ENCODE data around the gene TGDS. TPM values are rescaled to one million over a fixed set of nuclear protein-coding genes. Genes with fewer than 3 reads are reported as not detected.

Gene TGDS
- total RNA-seq, 6 experiments from 2014 or later, result 7.8 to 9.3 (median 8.9) TPM

DNA sequence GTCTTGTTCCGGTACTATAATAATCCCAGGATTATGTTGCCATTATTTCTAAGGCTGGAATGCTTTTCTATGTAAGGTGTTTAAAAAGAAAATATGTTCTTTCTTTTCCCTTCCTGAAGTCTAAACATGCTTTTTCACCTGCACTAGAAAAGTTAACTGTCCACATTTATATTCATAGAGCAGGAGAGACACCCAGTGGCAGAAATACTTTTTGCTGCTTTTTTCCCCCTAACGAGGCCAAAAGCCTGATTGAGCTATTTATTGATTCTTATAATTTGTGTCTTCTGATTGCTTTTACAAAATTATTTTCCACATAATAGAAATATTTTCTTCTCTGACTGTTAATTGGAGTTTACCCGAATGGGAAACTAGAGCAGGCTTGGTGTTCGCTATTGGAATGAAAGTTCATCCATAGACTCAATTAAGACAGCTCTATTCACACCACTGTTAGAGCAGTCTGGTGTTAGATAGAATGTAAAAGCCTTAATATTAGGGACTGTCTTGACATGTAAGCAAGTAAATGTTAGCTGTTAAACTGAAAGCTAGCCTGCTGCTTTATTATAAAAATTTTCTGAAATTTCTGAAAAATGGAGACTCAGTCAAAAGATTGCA lies 21.5 kb upstream of the TGDS start:
- no peak overlapping the region for H3K4me3 Mint-ChIP-seq
- TF ChIP-seq, protein P1, sequence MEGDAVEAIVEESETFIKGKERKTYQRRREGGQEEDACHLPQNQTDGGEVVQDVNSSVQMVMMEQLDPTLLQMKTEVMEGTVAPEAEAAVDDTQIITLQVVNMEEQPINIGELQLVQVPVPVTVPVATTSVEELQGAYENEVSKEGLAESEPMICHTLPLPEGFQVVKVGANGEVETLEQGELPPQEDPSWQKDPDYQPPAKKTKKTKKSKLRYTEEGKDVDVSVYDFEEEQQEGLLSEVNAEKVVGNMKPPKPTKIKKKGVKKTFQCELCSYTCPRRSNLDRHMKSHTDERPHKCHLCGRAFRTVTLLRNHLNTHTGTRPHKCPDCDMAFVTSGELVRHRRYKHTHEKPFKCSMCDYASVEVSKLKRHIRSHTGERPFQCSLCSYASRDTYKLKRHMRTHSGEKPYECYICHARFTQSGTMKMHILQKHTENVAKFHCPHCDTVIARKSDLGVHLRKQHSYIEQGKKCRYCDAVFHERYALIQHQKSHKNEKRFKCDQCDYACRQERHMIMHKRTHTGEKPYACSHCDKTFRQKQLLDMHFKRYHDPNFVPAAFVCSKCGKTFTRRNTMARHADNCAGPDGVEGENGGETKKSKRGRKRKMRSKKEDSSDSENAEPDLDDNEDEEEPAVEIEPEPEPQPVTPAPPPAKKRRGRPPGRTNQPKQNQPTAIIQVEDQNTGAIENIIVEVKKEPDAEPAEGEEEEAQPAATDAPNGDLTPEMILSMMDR (IDR thresholded peaks at IDR 0.05), result peak; percentile 72
- no peaks in the 10 kb centered on the region for H3K9me3 Mint-ChIP-seq
- H3K4me1 Mint-ChIP-seq (ENCODE audit: low read depth), result peaks cover 6% of the 10 kb centered on the region
- DNase-seq, result no peak
- no peaks in the 10 kb centered on the region for H3K36me3 Mint-ChIP-seq (ENCODE audit: low read depth)
- H3K27me3 Mint-ChIP-seq (ENCODE audit: insufficient read depth), result no peaks in the 10 kb centered on the region
- no peak overlapping the region for H3K27ac Mint-ChIP-seq

DNA sequence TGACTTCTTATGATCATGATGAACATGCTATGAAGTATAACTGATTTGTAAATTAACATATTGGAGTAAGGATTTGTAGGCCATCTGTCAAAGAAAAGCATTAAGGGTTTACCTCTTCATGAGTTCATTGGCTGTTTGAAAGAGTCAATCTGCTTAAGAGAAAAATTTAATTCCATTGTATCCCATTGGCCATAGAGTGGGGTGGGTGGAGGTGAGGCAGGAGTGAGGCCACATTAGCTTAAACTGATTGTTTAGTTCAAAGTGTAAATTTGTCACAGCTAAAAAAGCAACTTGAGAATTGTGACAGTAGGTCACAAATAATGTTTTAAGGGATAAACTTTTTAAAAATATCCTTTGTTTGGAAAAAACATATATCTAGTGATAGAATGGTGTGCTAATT lies 17.1 kb upstream of the TGDS start:
- no peaks in the 10 kb centered on the region for H3K9me3 Mint-ChIP-seq
- no peak overlapping the region for H3K27ac Mint-ChIP-seq
- DNase-seq, result no peak
- H3K4me3 Mint-ChIP-seq, result no peak overlapping the region
- no peaks in the 10 kb centered on the region for H3K27me3 Mint-ChIP-seq (ENCODE audit: insufficient read depth)
- H3K4me1 Mint-ChIP-seq (ENCODE audit: low read depth), result peaks cover 6% of the 10 kb centered on the region
- TF ChIP-seq, protein P1 (IDR thresholded peaks at IDR 0.05), result no peak
- peaks cover 13% of the 10 kb centered on the region for H3K36me3 Mint-ChIP-seq (ENCODE audit: low read depth)

DNA sequence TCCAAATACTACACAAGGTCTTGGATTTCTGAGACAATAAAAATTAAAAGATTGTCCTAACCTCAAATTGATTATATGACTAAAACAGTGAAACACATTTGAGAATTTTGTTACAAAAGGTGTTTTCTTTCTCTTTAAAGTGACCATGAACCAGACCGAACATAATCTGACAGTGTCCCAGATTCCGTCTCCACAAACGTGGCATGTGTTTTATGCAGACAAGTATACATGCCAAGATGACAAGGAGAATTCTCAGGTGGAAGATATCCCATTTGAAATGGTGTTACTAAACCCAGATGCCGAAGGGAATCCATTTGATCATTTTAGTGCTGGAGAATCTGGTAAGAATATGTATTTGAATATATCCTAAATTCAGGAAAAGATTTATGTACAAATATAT lies 16.1 kb upstream of the TGDS start:
- no peak for DNase-seq
- Mint-ChIP-seq H3K27ac (no peak overlapping the region), H3K27me3 (ENCODE audit: insufficient read depth) (no peaks in the 10 kb centered on the region), H3K9me3 (no peaks in the 10 kb centered on the region), H3K4me3 (no peak overlapping the region), H3K4me1 (ENCODE audit: low read depth) (peaks cover 16% of the 10 kb centered on the region), H3K36me3 (ENCODE audit: low read depth) (peaks cover 20% of the 10 kb centered on the region)
- TF ChIP-seq, protein P1 (IDR thresholded peaks at IDR 0.05), result no peak

- no peaks in the 10 kb centered on the region for H3K27me3 Mint-ChIP-seq (ENCODE audit: insufficient read depth)
- H3K4me1 Mint-ChIP-seq (ENCODE audit: low read depth), result peaks cover 22% of the 10 kb centered on the region
- no peak for DNase-seq
- H3K27ac Mint-ChIP-seq, result no peak overlapping the region
- H3K4me3 Mint-ChIP-seq, result no peak overlapping the region
- TF ChIP-seq, protein P1 (IDR thresholded peaks at IDR 0.05), result no peak
- H3K9me3 Mint-ChIP-seq, result no peaks in the 10 kb centered on the region
- peaks cover 30% of the 10 kb centered on the region for H3K36me3 Mint-ChIP-seq (ENCODE audit: low read depth)
These were observed 14.5 kb upstream of the TGDS start for GRCh38 chr13:94610475-94610874.

DNA sequence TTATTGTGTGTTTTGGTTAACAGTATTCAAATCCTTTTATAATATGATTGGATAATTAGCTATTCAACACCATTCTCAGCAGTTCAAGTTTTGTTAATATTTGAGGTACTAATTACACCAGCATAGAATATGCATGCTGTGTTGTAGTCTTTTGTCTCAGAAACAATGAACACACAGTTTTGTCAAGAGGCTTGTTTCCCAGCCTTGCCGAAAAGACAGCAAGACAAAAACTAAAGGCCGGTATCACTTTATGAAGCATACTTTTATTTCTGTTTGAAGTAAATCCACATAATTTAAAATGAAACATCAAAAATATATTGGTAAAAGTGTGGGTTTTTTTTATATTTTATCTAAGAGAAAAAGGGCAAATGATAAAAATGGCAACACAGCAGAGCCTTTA lies 13.2 kb upstream of the TGDS start:
- Mint-ChIP-seq H3K27ac (no peak overlapping the region), H3K4me3 (no peak overlapping the region), H3K36me3 (ENCODE audit: low read depth) (peaks cover 30% of the 10 kb centered on the region), H3K27me3 (ENCODE audit: insufficient read depth) (no peaks in the 10 kb centered on the region), H3K4me1 (ENCODE audit: low read depth) (peaks cover 22% of the 10 kb centered on the region), H3K9me3 (no peaks in the 10 kb centered on the region)
- TF ChIP-seq, protein P1 (IDR thresholded peaks at IDR 0.05), result no peak
- no peak for DNase-seq
